ENCODE measurements around the gene P4HA3.

- TF ChIP-seq, protein P1, sequence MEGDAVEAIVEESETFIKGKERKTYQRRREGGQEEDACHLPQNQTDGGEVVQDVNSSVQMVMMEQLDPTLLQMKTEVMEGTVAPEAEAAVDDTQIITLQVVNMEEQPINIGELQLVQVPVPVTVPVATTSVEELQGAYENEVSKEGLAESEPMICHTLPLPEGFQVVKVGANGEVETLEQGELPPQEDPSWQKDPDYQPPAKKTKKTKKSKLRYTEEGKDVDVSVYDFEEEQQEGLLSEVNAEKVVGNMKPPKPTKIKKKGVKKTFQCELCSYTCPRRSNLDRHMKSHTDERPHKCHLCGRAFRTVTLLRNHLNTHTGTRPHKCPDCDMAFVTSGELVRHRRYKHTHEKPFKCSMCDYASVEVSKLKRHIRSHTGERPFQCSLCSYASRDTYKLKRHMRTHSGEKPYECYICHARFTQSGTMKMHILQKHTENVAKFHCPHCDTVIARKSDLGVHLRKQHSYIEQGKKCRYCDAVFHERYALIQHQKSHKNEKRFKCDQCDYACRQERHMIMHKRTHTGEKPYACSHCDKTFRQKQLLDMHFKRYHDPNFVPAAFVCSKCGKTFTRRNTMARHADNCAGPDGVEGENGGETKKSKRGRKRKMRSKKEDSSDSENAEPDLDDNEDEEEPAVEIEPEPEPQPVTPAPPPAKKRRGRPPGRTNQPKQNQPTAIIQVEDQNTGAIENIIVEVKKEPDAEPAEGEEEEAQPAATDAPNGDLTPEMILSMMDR (conservative IDR thresholded peaks at IDR 0.05; ENCODE audit: low read depth, low read length) = no peak
- TF ChIP-seq EZH2 (IDR thresholded peaks at IDR 0.05; ENCODE audit: low read length, unreplicated experiment) = no peak
These were observed 18.8 kb upstream of the P4HA3 start for GRCh38 chr11:74330075-74330858.

Measured in PC-3 (cell line).